Cardiac septum (tissue), 1 donor: ENCODE data around the gene VPS26B. TPM values are rescaled to one million over a fixed set of nuclear protein-coding genes. Genes with fewer than 3 reads are reported as not detected.
"Not testable (repeated sequence)": the region's sequence is repeated elsewhere in the genome, so short reads cannot be mapped to it uniquely, and the experiment has no call there.

Experiments used
- DNase-seq: peaks from one replicate; pipeline ENCODE4 v3.0.0-alpha.2; 2020; ENCODE audit warnings: low spot score
- intact Hi-C: fragments of 100-400 bp; cut with DNase I; formaldehyde crosslinking; loops from one replicate; pipeline ENCODE4 v1.14.0; 2022
- total RNA-seq: library from RNA; stranded (reverse); fragmentation: NEBNext Ultra II Directional; extraction: Animal tissue kit (Norgen Biotek cat#: 25700); gene quantifications from one replicate; pipeline ENCODE4 v1.2.1, GENCODE V29; 2021
- donor health status: DM: no; HTN: no; CAD: no.

The VPS26B gene
- total RNA-seq, 1 donor from 2014 or later, result 39.5 TPM

DNA sequence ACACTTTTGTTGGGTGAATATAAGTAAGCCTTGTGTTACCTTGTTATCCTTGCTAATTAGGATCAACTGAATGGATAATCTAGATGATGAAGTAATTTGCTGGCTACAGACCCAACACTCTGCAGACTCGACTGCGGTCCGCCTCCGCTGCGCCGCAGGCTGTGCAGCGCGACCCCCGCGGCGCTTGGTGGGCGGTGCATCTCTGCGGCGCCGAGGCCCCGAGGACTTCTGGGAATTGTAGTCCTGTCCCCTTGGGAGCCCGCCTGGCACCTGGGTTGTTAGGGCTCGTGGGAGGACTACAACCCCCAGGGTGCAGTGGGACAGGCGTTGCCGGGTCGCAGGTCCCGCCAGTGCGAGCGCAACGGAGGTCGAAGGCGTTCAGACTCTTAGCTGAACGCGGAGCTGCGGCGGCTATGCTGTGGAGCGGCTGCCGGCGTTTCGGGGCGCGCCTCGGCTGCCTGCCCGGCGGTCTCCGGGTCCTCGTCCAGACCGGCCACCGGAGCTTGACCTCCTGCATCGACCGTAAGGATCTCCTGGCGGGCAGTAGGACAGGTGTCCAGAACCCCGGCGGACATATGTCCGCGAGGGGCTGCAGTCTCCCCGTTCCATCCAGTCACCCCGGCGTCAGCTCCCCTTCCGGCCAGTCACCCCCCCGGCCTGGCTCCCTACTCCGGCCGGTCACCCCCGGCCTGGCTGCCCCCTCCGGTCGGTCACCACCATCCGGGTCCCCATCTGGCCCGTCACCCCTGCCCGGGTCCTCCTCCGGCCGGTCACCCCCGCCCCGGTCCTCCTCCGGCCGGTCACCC is 28.9 kb downstream of the VPS26B start, which contains the start of the genes ACAD8 and THYN1:
ACAD8 (plus strand) TSS at position 381 of the 806 bp plus-strand sequence; CDS start at position 414, 33 bp downstream.
THYN1 (minus strand) TSS at position 165 of the 806 bp plus-strand sequence. CDS start 470 bp downstream, outside the sequence.
- peak; percentile 98 for DNase-seq
- intact Hi-C loops, result loop anchor here (2.0 kb wide), 1 partner anchor 29 kb away; the partner anchor contains the start of gene VPS26B

DNA sequence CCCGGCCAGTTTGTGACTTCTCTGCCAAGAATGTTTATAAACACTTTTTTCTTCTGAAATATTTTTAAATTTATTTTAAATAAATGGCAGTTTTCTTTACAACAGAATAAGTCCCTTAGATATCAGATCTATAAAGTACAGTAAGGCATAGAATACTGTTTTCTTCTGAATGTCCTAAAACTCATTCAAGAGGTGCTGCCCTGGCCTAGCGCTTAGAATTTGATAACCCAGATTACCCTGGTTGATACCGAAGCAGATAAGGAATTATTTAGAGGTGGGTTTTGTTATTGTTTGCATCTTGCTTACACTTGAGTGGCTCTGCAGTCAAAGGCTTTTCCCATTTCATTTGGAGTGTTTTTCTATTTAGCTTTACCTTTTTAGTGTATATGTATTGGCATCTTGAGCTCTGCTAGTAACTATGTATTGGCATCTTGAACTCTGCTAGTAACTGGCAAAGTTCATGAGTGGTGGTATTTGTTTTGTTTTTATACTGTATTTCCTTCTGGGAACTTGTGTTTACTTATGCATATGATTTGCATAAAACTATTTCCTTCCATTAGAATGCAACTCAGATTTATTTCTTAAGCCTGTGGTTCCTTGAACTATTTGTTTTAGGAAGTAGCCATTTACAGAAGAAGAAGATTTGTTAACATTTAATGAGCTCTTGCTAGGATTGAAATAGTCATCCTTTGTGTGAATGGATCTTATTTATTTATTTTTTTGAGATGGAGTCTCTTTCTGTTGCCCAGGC is 30.1 kb downstream of the VPS26B start:
- intact Hi-C loops, result no loop called here
- no peak for DNase-seq

- intact Hi-C loops, result not testable (repeated sequence)
- DNase-seq, result peak; percentile 19
These were observed 30.7 kb downstream of the VPS26B start for GRCh38 chr11:134255184-134255561.

DNA sequence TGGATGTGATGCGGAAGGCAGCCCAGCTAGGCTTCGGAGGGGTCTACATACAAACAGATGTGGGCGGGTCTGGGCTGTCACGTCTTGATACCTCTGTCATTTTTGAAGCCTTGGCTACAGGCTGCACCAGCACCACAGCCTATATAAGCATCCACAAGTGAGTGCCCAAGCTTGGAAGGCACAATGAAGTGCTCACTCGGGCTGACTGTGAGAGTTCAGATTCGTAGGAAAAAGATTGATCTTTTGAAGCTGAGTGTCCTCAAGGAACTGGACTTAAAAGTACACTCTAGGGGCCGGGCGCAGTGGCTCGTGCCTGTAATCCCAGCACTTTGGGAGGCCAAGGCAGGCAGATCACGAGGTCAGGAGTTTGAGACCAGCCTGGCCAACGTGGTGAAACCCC is 32.6 kb downstream of the VPS26B start:
- DNase-seq, result peak; percentile 43
- intact Hi-C loops, result no loop called here

- peak; percentile 22 for DNase-seq
- intact Hi-C loops, result no loop called here
These were observed 34.1 kb downstream of the VPS26B start for GRCh38 chr11:134258577-134258976.

GRCh38 chr11:134260503-134260902 is 36.0 kb downstream of the VPS26B start:
- no peak for DNase-seq
- intact Hi-C loops, result loop anchor here (5.0 kb wide), 1 partner anchor 52 kb away; no protein-coding TSS in a partner anchor

DNA sequence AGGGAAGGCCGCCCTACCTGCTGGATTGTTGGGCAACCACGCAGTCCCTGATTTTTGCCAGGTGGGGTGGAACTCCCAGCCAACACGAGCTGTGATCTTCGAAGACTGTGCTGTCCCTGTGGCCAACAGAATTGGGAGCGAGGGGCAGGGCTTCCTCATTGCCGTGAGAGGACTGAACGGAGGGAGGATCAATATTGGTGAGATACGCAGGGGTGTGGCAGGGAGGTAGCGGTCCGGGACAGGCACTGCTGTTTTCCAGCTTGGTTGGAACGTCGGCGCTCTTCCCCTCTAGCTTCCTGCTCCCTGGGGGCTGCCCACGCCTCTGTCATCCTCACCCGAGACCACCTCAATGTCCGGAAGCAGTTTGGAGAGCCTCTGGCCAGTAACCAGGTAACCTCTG is 36.5 kb downstream of the VPS26B start:
- intact Hi-C loops, result loop anchor here (5.0 kb wide), 1 partner anchor 51 kb away; no protein-coding TSS in a partner anchor

DNA sequence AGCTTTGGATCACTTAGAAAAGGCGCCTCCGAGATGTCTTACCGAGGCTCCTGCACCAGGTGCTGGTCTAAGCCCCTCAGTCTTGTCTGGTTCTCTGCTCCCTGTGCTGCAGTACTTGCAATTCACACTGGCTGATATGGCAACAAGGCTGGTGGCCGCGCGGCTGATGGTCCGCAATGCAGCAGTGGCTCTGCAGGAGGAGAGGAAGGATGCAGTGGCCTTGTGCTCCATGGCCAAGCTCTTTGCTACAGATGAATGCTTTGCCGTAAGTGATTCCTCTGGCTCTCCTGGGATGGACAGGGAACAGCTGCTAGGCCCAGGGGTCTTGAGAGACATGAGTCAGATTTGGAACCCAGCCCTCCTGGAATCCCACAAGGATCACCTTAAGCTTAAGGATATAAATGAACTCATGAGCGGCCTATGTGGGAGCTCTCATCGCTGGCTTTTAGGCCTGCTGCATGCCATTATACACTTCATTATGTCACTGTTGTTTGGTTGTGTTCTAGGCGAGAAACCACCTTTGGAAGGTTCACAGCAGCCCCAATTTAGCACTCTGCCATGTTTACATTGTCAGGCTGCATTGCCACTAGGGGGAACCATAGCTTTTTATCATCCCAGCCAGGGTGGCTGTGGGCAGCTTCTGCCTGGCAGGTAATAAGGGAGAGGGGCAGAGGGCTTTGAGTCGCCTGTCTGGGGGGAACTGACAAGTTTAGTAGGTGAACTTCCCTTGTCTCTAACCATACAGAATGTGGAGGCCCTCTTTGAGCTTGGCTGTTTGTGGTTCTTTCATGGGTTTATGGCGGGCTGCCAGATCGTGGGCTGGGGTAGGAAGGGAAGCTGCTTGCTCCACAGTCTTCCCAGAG is 37.4 kb downstream of the VPS26B start:
- DNase-seq, result no peak
- intact Hi-C loops, result loop anchor here (5.0 kb wide), 1 partner anchor 50 kb away; no protein-coding TSS in a partner anchor

More for the DNA sequence above, 36.5 kb downstream of the VPS26B start:
- DNase-seq, result no peak

DNA sequence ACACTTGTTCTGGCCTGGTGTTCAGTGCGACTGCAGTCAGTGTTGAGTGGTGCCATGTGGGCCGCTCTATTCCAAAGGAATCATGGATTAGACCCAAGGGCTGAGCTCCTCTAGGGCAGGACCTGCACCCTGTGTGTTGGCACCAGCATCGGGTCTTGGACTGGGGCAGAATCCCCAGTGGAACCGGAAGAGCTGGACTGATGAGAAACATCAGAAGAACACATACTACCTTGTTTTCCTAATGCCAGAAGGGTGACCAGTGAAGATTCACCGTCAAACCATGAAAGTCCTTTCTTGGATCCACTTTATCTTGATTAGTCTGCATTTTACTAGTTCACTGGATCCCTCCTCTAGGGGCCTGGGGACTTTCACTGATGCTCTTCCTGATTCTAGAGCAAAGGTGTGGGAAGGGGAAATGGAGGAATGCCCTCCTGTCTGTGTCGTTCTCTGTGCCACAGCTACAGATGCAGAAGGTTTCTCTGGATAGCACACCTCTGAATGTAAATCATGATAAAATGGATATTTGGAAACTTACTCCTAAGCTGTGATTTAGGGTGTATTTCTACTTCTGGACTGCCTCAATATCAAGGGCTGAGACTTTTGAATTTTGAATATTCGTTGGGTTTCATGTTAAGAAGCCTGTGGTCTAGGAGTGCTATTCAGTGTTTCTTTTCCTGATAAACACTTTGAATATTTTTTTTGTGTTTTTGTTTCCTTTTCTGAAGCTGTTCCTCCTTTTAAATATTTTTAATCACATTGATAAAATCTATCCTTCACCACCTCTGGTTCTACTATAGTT is 40.7 kb downstream of the VPS26B start:
- no peak for DNase-seq
- intact Hi-C loops, result loop anchor here (5.0 kb wide), 1 partner anchor 47 kb away; no protein-coding TSS in a partner anchor

GRCh38 chr11:134266440-134266839 is 42.0 kb downstream of the VPS26B start:
- no peak for DNase-seq
- intact Hi-C loops, result no loop called here

DNA sequence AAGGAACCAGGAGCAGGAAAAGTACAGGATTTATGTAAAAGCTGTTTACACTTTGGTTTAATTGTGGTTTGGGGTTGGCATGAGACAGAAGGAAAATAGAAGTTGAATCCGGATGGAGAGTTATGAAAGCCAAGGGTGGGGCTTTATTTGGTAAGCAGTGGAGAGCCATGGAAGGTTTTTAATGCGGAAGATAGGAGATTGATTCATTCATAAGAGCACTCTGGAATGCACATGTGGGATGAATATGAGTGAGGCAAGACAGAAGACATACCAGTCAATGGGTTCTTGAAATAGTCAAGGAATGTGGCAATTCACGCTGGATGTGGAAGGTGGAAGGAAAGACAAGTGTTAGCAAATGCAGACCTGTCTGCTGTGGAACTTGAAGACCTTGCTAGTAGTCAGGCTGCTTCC is 42.4 kb downstream of the VPS26B start:
- intact Hi-C loops, result no loop called here
- no peak for DNase-seq

DNA sequence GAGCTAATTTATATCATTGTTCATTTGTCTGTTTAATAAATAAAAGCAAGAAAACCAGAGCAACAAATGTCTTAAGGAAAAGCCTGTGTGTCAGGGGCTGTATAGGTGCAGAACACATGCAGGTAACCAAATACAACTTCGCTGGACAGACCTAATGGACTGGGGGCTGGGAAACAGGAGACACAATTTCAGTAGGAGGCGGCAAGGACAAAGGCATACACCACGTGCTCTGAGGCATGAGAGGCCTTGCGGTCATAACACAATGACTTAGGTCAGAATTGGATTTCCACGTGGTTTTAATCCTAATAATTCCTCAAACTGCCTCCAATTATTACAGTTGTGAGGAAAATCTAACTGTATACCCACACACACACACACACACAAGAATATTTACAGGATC is 43.0 kb downstream of the VPS26B start:
- DNase-seq, result no peak
- intact Hi-C loops, result no loop called here

DNA sequence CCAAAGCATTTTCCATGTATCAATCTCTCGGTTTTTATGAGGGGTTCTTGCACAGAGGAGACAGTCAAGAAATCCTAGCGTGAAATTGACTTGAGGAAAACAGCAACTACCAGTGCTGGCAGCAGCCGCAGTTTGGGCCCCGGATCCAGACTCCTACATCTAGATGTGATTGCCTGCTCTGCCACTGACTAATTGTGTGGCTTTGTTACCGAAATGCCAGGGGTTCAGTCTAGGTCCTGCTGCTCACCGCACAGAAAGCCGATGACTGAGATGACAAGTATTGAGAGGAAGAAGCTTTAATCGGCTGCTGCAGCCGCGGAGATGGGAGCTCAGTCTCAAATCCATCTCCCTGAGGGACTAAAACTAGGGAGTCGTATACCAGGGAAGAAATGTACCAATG is 43.5 kb downstream of the VPS26B start:
- intact Hi-C loops, result no loop called here
- DNase-seq, result no peak

DNA sequence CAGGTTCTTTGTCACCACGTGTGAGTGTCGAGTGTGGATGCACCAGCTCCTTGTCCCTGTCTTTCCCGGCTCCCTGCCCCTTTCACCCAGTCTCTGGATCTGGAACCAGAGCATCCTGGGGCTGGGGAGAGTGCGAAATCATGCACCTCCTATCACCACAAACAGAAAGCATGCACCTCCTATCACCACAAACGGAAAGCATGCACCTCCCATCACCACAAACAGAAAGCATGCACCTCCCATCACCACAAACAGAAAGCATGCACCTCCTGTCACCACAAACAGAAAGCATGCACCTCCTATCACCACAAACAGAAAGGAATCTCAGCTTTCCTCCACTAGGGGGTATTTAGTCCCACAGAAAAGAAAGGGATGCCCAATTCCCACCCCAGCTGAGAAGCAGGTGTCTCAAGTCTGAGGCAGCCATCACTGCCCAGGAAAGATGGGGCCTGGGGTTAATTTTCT is 45.8 kb downstream of the VPS26B start:
- intact Hi-C loops, result no loop called here

DNA sequence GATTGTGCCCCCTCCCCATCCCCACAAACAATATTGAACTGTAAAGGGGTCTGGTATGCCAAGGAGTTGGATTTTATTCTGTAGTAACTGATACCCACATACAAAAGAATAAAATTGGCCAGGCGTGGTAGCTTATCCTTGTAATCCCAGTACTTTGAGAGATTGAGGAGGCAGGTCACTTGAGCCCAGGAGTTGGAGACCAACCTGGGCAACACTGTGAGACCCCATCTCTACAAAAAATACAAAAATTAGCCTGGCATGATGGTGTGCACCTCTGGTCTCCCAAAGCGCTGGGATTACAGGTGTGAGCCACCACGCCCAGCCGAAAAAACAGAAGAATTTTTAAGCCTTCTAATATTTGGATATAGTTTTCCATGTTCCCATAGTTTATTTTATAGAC is 47.5 kb downstream of the VPS26B start:
- intact Hi-C loops, result no loop called here

More for the DNA sequence above, 45.8 kb downstream of the VPS26B start:
- DNase-seq, result no peak

GRCh38 chr11:134272381-134273316 is 48.2 kb downstream of the VPS26B start:
- intact Hi-C loops, result no loop called here
- DNase-seq, result no peak

More for the DNA sequence above, 47.5 kb downstream of the VPS26B start:
- DNase-seq, result no peak

DNA sequence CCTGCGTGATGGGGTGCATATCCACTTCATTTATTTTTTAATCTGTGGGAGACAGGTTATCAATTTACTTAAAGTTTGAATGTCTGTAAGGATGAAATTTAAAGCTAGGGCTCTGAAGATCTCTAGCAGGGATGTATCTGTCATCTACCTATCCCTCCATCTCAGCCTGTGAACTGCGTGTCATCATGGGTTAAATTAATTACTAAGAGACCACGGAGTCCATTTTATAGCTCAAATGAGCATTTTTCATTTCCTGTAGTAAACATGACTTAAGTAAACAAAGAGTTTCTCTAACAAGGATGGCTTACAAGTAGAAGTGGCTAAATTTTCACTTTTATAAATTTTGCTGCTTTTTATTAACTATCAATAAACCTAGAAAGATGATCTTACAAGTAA is 48.8 kb downstream of the VPS26B start:
- intact Hi-C loops, result no loop called here
- no peak for DNase-seq
